NCI-H345 (cell line): ENCODE data around the gene SMG1.
A peak's percentile ranks its signal among the peaks of the same experiment; 100 is the strongest.
"Not testable (repeated sequence)": the region's sequence is repeated elsewhere in the genome, so short reads cannot be mapped to it uniquely, and the experiment has no call there.

ENCODE experiments used
- DNase-seq: peaks from one replicate; lab custom pipeline; 2025; lab: John Stamatoyannopoulos, UW

Gene SMG1

GRCh38 chr16:18762713-18763112, 163.5 kb downstream of the SMG1 start:
- not testable (repeated sequence) for DNase-seq

DNA sequence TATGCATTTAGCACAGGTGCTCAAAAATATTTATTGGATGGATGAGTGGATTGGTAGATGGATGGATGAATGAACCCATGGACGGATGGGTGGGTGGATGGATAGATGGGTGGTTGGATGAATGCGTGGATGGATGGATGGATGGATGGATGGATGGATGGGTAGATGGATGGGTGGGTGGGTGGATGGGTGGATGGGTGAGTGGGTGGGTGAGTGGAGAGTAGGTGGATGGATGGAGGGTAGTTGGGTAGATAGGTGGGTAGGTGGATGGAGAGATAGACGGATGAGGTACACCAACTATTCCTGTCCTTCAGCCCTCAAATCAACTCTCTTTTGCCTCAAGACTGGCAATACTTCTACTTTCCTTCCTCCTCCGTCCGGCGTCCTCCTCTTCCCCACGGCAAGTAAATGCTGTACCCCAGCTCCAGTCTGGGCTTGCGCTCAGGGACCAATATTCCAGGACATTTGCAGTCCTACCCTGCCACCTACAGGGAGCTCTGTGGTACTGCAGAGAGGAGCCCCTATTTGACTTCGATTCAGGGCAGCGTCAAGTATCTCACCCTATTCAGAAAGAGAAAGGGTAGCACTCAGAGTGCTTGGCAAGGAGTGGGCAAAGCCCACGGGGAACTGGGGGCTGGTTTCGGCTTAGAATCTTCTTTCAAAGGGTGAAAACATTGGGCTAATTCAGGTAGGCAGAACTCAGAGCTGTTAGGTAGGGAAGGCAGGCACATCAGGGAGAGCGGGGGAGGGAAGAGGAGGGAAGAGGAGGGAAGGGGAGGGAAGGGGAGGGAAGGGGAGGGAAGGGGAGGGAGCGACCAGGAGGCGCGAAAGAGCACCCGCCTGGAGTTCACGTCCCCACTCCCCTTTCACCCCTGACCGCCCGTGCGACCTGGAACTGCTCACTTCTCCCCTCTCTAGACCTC, 166.3 kb downstream of the SMG1 start:
- peak; percentile 33 for DNase-seq

- not testable (repeated sequence) for DNase-seq
Measured at GRCh38 chr16:18757960-18758660, 168.1 kb downstream of the SMG1 start.

DNA sequence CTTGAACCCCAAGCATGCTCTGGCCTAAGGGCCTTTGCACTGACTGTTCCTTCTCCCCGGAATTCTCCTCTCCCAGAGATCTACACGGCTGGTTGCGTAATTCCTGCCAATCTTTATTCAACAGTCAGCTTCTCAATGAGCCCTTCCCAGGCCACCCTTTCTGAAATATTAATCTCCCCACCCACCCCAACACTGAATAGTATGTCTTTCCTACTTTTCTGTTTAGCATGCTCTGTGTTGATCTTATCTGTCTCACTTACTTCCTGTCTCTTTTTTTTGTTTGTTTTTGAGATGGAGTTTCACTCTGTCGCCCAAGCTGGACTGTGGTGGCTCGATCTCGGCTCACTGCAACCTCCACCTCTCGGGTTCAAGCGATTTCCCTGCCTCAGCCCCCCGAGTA, 169.6 kb downstream of the SMG1 start:
- DNase-seq, result not testable (repeated sequence)
